HCT116 (cell line): ENCODE data around the gene ATP1B3. TPM values are rescaled to one million over a fixed set of nuclear protein-coding genes. Genes with fewer than 3 reads are reported as not detected.

ENCODE experiments used
- ATAC-seq: fragments of 200-7000 bp; cut with Tn5 transposase; 2 replicates; pipeline ENCODE4 v1.9.1; 2020; ENCODE audit warnings: mild to moderate bottlenecking, moderate library complexity
- BruUV-seq: library from RNA; stranded (reverse); fragments of 400-500 nt; replicated peaks from 2 replicates; lab custom pipeline; 2021; lab: Mats Ljungman, UMichigan
- CTCF ChIA-PET: fragments of 300-600 bp; sonication (Branson Sonifier 250); formaldehyde crosslinking; loops from one replicate; lab custom pipeline; 2021; ENCODE audit warnings: antibody characterized with exemption; lab: Charles Lee
- POLR2A ChIA-PET: fragments of 300-600, 350-600 bp; sonication (Branson Sonifier 250); formaldehyde crosslinking; loops from one replicate; lab custom pipeline; 2021; ENCODE audit warnings: antibody characterized with exemption; lab: Charles Lee
- RAD21 ChIA-PET, 2 experiments: fragments of 300-600 bp; sonication (Branson Sonifier 250); formaldehyde crosslinking; loops; one replicate each; lab custom pipeline; 2023; ENCODE audit warnings: low total read pairs in 2 of 2; ENCODE audit not compliant: uncharacterized antibody in 2 of 2, unreplicated experiment in 2 of 2, low non-redundant PET in 1 of 2; lab: Charles Lee
- DNase-seq: peaks from one replicate; pipeline ENCODE4 v3.0.0-alpha.2; 2010; ENCODE audit warnings: low read depth, low spot score
- H2AFZ ChIP-seq: fragments of 200-600 bp; shearing (Covaris generic), sonication (generic); 2 replicates; pipeline ENCODE4 v1.6.1; 2017; ENCODE audit warnings: low read depth, mixed run types, mixed read lengths, antibody characterized with exemption, low read length; ENCODE audit not compliant: poor library complexity, severe bottlenecking
- H3K27ac ChIP-seq: 2 replicates; pipeline ENCODE4 v1.5.1; 2012; ENCODE audit warnings: low read depth, low read length
- H3K27me3 ChIP-seq: fragments of 200-600 bp; sonication (generic); 2 replicates; pipeline ENCODE4 v1.6.1; 2016; ENCODE audit warnings: mixed run types, low read length, mixed read lengths; ENCODE audit not compliant: insufficient read depth
- H3K36me3 ChIP-seq, 2 experiments: fragments of 200-500 bp in 1 of 2; fragments of 200-600 bp in 1 of 2; sonication (Bioruptor generic) in 1 of 2; sonication (generic) in 1 of 2; 2 replicates each; pipeline versions ENCODE4 v1.5.1 to v1.6.1; 2014 to 2016; ENCODE audit warnings: low read length in 2 of 2, inconsistent platforms in 1 of 2, mixed read lengths in 1 of 2, mixed run types in 1 of 2; ENCODE audit not compliant: insufficient read depth in 2 of 2, control insufficient read depth in 1 of 2
- H3K4me1 ChIP-seq, 2 experiments: fragments of 200-600 bp in 1 of 2; sonication (generic) in 1 of 2; 2 replicates each; pipeline versions ENCODE4 v1.5.1 to v1.6.1; 2012 to 2017; ENCODE audit warnings: low read length in 2 of 2, inconsistent platforms in 1 of 2, mild to moderate bottlenecking in 1 of 2, mixed read lengths in 1 of 2, mixed run types in 1 of 2, moderate library complexity in 1 of 2; ENCODE audit not compliant: insufficient read depth in 2 of 2, control insufficient read depth in 1 of 2
- H3K4me2 ChIP-seq: fragments of 200-600 bp; sonication (generic); 2 replicates; pipeline ENCODE4 v1.6.1; 2017; ENCODE audit warnings: mixed run types, low read length, mixed read lengths
- H3K4me3 ChIP-seq, 2 experiments: fragments of 200-600 bp in 1 of 2; sonication (generic) in 1 of 2; replicated peaks in 1 of 2; 2 replicates each; pipeline ENCODE4 v1.5.1; 2011 to 2016; ENCODE audit warnings: low read length in 2 of 2, control low read depth in 1 of 2, low read depth in 1 of 2, mild to moderate bottlenecking in 1 of 2, mixed read lengths in 1 of 2, mixed run types in 1 of 2
- H3K79me2 ChIP-seq: fragments of 200-600 bp; sonication (generic); 2 replicates; pipeline ENCODE4 v1.6.1; 2017; ENCODE audit warnings: mild to moderate bottlenecking, mixed run types, low read length, moderate library complexity, mixed read lengths; ENCODE audit not compliant: insufficient read depth
- H3K9ac ChIP-seq: fragments of 200-600 bp; sonication (generic); 2 replicates; pipeline ENCODE4 v1.6.1; 2016; ENCODE audit warnings: low read length, mixed read lengths
- H3K9me2 ChIP-seq: fragments of 200-600 bp; sonication (generic), shearing (Covaris generic); 2 replicates; pipeline ENCODE4 v1.6.1; 2017; ENCODE audit warnings: mixed run types, mild to moderate bottlenecking, moderate library complexity; ENCODE audit not compliant: insufficient read depth
- H3K9me3 ChIP-seq, 2 experiments: fragments of 200-500 bp in 1 of 2; fragments of 200-600 bp in 1 of 2; sonication (Bioruptor generic) in 1 of 2; sonication (generic) in 1 of 2; 2 replicates each; pipeline ENCODE4 v1.6.1; 2014 to 2017; ENCODE audit warnings: low read length in 2 of 2, mixed read lengths in 2 of 2, inconsistent platforms in 1 of 2, low read depth in 1 of 2, mild to moderate bottlenecking in 1 of 2, mixed run types in 1 of 2, moderate library complexity in 1 of 2; ENCODE audit not compliant: control insufficient read depth in 1 of 2, insufficient read depth in 1 of 2
- H4K20me1 ChIP-seq: fragments of 200-600 bp; sonication (generic), shearing (Covaris generic); 2 replicates; pipeline ENCODE4 v1.6.1; 2017; ENCODE audit warnings: mixed run types, mild to moderate bottlenecking, moderate library complexity; ENCODE audit not compliant: insufficient read depth
- CBX3 ChIP-seq: IDR thresholded peaks from 2 replicates; pipeline ENCODE4 v1.6.1; 2012; ENCODE audit warnings: low read depth
- CTCF ChIP-seq, 3 experiments: fragments of 200-600 bp in 1 of 3; sonication (generic) in 1 of 3; IDR thresholded peaks in 2 of 3; conservative IDR thresholded peaks in 1 of 3; 2 replicates each; pipeline ENCODE4 v1.5.1; 2012 to 2017; ENCODE audit warnings: low read depth in 2 of 3, low read length in 2 of 3, antibody characterized with exemption in 1 of 3, borderline replicate concordance in 1 of 3, control low read depth in 1 of 3, mild to moderate bottlenecking in 1 of 3, mixed read lengths in 1 of 3, mixed run types in 1 of 3, moderate library complexity in 1 of 3; ENCODE audit not compliant: insufficient read depth in 1 of 3
- EGR1 ChIP-seq: IDR thresholded peaks from 2 replicates; pipeline ENCODE4 v1.6.1; 2012; ENCODE audit warnings: low read depth
- ELF1 ChIP-seq: IDR thresholded peaks from 2 replicates; pipeline ENCODE4 v1.6.1; 2012; ENCODE audit warnings: low read depth, borderline replicate concordance
- EZH2phosphoT487 ChIP-seq: fragments of 200-600 bp; IDR thresholded peaks from 2 replicates; pipeline ENCODE4 v1.6.1; 2018; ENCODE audit warnings: antibody characterized with exemption, borderline replicate concordance
- FOSL1 ChIP-seq: IDR thresholded peaks from 2 replicates; pipeline ENCODE4 v1.6.1; 2012; ENCODE audit warnings: low read depth
- JUND ChIP-seq: IDR thresholded peaks from 2 replicates; pipeline ENCODE4 v1.6.1; 2012
- MAX ChIP-seq: IDR thresholded peaks from 2 replicates; pipeline ENCODE4 v1.6.1; 2012
- POLR2A ChIP-seq: IDR thresholded peaks from 2 replicates; pipeline ENCODE4 v1.7.0; 2011; ENCODE audit warnings: borderline replicate concordance; ENCODE audit not compliant: insufficient read depth, insufficient read length; ENCODE audit errors: extremely low read depth
- POLR2AphosphoS5 ChIP-seq: IDR thresholded peaks from 2 replicates; pipeline ENCODE4 v1.6.1; 2011; ENCODE audit warnings: mild to moderate bottlenecking, low read depth, low read length, moderate library complexity
- RAD21 ChIP-seq: IDR thresholded peaks from 2 replicates; pipeline ENCODE4 v1.6.1; 2012; ENCODE audit warnings: low read depth, mild to moderate bottlenecking
- REST ChIP-seq: IDR thresholded peaks from 2 replicates; pipeline ENCODE4 v1.6.1; 2012; ENCODE audit warnings: low read depth
- SP1 ChIP-seq: IDR thresholded peaks from 2 replicates; pipeline ENCODE4 v1.6.1; 2012; ENCODE audit warnings: low read depth
- SRF ChIP-seq: IDR thresholded peaks from 2 replicates; pipeline ENCODE4 v1.6.1; 2012; ENCODE audit warnings: low read depth
- TCF7L2 ChIP-seq: IDR thresholded peaks from 2 replicates; pipeline ENCODE4 v1.7.0; 2011; ENCODE audit warnings: borderline replicate concordance, inconsistent platforms; ENCODE audit not compliant: insufficient read depth, insufficient read length; ENCODE audit errors: extremely low read depth
- YY1 ChIP-seq: IDR thresholded peaks from 2 replicates; pipeline ENCODE4 v1.6.1; 2011; ENCODE audit warnings: low read length, low read depth, moderate library complexity, mild to moderate bottlenecking; ENCODE audit not compliant: insufficient replicate concordance; ENCODE audit errors: extremely low read depth
- ZFX ChIP-seq: fragments of 450-650 bp; IDR thresholded peaks from 2 replicates; pipeline ENCODE4 v1.6.1; 2017
- intact Hi-C: fragments of 100-400 bp; cut with micrococcal nuclease; formaldehyde crosslinking; loops from 2 replicates; pipeline ENCODE4 v1.10.0; 2022
- total RNA-seq: library from RNA; stranded (reverse); gene quantifications from one replicate; pipeline ENCODE4 v1.2.1, GENCODE V29; 2021; ENCODE audit not compliant: unreplicated experiment

ATP1B3 gene
- total RNA-seq, 1 experiment from 2014 or later: 147 TPM

GRCh38 chr3:141950572-141951493 lies 74.4 kb downstream of the ATP1B3 start:
- BruUV-seq: no TSS peak
- H3K79me2 ChIP-seq: no peaks in the 10 kb centered on the region
- no peak overlapping the region for H3K4me2 ChIP-seq
- TF ChIP-seq REST (no peak), SRF (no peak), POLR2AphosphoS5 (no peak), JUND (no peak), EZH2phosphoT487 (no peak), TCF7L2 (no peak), RAD21 (no peak), CBX3 (no peak), ZFX (no peak), MAX (no peak), EGR1 (no peak), FOSL1 (no peak), CTCF (IDR thresholded peaks at IDR 0.05 in 2 of 3, conservative IDR thresholded peaks at IDR 0.05 in 1 of 3; ENCODE audit: borderline replicate concordance in 1 of 3, insufficient read depth in 1 of 3, low read depth in 2 of 3, low read length in 2 of 3) (no peak), YY1 (no peak), POLR2A (no peak), ELF1 (no peak), SP1 (no peak)
- CTCF ChIA-PET: no interaction called here
- H3K36me3 ChIP-seq: 0 out of 4 replicates have a peak, but pooled peaks cover 0 to 2% of the 10 kb centered on the region in 2 experiments
- no peaks in the 10 kb centered on the region for H4K20me1 ChIP-seq
- no peak overlapping the region for H3K4me3 ChIP-seq
- H3K9me3 ChIP-seq: no peaks in the 10 kb centered on the region
- RAD21 ChIA-PET: no interaction called here
- ATAC-seq (no peak), DNase-seq (no peak)
- POLR2A ChIA-PET: interaction anchor here (2.0 kb wide), 1 partner anchor 10 kb away, joined by 5 read pairs; no protein-coding TSS in a partner anchor
- no peaks in the 10 kb centered on the region for H3K27me3 ChIP-seq
- no peak overlapping the region for H2AFZ ChIP-seq
- H3K9me2 ChIP-seq: no peaks in the 10 kb centered on the region
- intact Hi-C loops: no loop called here
- H3K27ac ChIP-seq: no peak overlapping the region
- no peaks in the 10 kb centered on the region; a peak in 1 of 4 replicates for H3K4me1 ChIP-seq
- H3K9ac ChIP-seq: no peak overlapping the region
